GM21360 (cell line): ENCODE data around the gene ARV1.
"Not testable (repeated sequence)": the region's sequence is repeated elsewhere in the genome, so short reads cannot be mapped to it uniquely, and the experiment has no call there.

Source experiments
- ATAC-seq: cut with Tn5 transposase; IDR thresholded peaks from one replicate; pipeline ENCODE4 v1.9.1; 2021; ENCODE audit warnings: mild to moderate bottlenecking, moderate library complexity; ENCODE audit not compliant: unreplicated experiment

The ARV1 gene

DNA sequence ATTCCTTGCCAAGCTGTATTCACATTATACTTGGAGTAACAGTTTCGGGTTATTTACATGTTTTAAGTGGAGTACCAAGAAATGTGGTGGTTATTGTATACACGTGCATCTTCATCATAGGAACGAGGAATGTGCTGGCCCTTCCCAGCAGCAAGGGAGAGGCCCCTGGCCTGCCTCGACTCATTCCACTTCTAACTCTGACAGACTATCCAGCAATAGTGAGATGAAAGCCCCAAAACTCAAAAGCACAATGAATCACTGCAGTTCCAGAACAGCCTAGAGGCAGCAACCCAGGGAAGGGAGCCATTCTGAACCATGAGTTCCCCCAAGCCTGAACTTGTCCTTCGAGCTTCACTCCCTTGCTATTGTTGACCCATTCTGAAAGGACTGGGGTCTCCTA lies 38.1 kb downstream of the ARV1 start:
- ATAC-seq: no peak

- ATAC-seq: no peak
Observed at GRCh38 chr1:231019711-231020110, 40.8 kb downstream of the ARV1 start.

DNA sequence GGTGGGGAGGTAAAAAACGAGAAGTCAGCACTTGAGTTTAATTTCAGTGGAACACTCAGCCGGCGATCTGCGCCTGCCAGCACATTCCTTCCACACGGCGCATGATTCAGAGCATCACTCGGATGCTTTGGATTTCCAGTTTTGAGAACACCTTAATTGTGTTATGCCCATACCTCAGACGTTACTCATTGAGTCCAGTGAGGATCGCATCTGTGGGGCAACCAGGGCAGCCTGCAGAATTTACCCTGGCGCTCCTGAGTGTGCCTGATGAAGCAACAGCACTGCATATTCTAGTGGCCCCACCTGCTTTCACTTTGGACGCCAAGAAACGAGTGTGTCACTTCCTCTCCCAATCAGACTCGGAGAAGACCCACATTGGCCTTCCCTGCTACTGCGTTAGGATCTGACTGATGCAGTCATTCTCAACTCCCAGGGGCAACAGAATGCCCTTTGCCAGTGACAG lies 41.3 kb downstream of the ARV1 start:
- ATAC-seq: no peak

DNA sequence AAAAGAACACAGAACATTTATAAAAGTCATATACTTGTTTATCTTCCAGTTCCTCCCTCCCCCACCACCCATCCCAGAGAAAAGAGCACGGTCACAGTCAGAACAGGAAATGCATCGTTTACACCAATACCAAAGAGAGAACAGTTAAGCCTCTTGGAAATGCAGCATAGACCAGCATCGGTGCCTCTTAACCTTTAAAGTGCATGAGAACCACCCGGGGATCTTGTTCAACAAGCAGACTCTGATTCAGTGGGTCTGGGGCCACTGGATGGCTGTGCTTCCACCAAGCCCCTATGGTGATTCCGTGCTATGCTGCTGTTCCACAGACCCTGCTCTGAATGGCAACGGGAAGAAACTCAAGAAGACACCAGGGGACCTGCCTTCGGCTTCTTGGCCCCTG lies 41.9 kb downstream of the ARV1 start:
- no peak for ATAC-seq

DNA sequence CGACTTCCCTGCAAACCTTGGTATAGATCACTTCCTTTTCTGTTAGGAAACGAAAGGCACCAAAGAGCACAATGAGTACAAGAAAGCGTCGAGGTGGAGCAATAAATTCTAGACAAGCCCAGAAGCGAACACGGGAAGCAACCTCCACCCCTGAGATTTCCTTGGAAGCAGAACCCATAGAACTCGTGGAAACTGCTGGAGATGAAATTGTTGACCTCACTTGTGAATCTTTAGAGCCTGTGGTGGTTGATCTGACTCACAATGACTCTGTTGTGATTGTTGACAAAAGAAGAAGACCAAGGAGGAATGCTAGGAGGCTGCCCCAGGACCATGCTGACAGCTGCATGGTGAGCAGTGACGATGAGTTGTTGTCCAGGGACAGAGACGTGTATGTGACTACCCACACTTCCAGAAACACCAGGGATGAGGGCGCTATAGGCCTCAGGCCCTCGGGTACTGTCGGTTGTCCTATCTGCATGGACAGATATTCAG lies 42.7 kb downstream of the ARV1 start:
- ATAC-seq: no peak

DNA sequence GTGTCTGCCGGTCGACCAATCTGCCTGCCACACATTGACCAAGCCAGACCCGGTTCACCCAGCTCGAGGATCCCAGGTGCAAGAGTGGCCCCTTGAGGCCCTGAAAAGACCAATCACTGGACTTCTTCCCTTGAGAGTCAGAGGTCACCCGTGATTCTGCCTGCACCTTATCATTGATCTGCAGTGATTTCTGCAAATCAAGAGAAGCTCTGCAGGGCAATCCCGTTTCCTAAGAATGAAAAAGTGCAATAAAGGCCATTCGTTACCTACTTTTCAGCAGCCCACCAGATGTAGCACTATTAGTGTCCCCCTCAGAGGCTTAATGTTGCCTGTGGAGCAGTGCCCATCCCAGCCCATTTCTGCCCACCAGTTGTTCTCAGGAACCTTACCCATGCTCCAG lies 43.6 kb downstream of the ARV1 start:
- not testable (repeated sequence) for ATAC-seq

- no peak for ATAC-seq
Observed at GRCh38 chr1:231023150-231023549, 44.3 kb downstream of the ARV1 start.

GRCh38 chr1:231026576-231026975 lies 47.7 kb downstream of the ARV1 start:
- ATAC-seq: no peak

DNA sequence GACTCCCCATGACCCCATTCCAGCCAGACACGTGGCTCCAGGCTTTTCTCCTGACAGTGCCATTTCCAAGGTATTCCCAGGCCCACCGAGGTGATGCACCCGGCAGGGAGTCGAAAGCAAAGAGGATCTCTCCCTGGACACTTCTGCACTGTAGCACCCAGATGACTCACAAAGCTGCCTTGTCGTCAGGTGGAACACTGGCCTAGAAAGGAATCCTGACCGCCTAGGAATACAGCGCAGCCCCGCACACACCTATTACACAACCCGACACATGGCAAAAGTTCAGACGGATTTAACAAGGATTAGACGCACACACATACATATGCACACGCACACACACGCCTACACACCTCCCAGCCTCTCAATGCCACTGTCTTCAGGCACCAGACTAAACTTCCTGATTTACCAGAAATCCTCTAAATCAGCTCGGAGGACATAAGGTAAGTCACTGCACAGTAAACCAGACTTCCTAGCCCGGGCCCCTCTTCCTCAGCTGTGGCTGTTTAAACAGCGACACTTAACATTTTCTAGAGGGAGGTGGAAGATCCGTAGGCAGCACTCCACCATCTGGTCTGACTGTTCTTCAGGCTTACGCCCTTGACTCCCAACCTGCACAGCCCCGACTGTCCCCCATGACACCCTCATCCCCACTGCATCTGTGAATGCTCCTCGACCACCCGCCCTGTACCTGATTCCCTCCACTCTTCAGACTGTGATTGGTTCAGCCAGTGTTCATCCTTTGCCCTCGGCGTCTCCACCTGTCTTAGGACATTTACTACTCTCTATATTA lies 48.4 kb downstream of the ARV1 start:
- ATAC-seq: no peak

DNA sequence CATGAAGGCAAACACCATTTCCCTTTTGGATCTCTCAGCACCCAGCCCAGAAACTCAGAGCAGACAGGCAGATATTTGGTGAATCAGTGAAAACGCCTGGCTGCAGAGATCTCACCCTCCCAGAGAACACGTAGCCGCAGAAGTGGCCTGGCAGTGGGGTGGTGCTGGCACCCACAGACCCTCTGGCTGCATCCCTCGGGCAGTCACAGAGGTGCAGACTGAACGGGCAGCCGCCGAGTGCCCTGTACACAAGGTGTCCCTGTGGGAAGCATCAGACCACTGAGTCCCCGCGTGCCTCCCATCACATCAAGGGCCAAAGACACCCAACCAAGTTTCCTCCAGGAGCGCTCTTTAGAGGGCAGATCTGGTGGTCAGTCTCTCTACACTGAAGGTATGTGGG lies 49.1 kb downstream of the ARV1 start:
- ATAC-seq: no peak

DNA sequence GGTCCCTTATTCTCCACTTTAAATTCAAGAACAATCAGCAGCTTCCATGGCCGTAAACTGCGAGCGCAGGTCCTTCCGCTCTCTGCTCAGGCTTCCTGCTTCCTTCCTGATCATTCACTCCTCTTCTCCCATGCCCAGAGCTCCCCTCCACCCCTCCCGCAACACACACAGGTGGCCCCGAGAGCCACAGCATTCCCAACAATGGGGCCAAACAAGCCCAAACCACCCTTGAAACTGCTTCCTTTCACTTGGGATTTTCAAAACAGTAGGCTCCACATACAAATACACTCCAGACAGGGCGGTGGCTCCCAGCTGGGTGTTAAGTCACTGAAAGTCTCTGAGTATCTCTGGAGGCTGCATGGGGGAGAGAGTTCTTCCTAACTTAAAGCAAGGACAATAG lies 49.8 kb downstream of the ARV1 start:
- ATAC-seq: no peak

DNA sequence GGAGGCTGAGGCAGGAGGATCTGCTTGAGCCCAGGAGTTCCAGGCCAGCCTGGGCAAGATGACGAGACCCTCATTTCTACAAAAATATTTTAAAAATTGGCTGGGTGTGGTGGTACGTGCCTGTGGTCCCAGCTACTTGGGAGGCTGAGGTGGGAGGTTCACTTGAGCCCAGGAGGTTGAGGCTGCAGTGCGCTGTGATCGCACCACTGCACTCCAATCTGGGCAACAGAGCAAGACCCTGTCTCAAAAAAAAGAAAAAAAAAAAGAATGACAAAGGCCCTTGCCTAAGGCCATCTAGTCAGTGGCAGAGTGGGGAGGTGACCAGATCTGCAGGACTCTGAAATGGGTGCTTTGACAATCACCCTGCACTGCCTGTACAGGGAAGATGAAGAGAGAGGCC lies 50.4 kb downstream of the ARV1 start:
- ATAC-seq: not testable (repeated sequence)

GRCh38 chr1:231029841-231030240 lies 50.9 kb downstream of the ARV1 start:
- ATAC-seq: no peak

DNA sequence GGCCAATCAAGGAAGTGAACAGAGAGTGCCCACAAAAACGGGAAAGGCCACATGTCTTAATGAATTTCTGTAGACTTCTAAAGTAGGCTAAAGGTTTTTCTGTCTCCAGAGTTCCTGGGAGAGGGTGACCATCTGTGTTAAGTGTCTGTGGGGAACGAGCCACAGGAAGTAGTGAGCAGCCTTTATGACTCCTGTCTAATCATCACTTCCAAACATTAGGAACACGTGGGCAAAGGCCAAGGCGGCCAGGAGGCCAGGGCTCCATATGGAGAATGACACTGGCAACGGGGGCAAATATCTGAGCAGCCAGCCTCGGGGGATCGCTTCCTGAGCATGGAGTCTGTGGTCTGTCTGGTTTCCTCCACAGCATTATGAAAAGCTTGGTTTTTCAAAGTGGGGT lies 54.1 kb downstream of the ARV1 start:
- no peak for ATAC-seq

- no peak for ATAC-seq
Observed at GRCh38 chr1:231035799-231036198, 56.9 kb downstream of the ARV1 start.

DNA sequence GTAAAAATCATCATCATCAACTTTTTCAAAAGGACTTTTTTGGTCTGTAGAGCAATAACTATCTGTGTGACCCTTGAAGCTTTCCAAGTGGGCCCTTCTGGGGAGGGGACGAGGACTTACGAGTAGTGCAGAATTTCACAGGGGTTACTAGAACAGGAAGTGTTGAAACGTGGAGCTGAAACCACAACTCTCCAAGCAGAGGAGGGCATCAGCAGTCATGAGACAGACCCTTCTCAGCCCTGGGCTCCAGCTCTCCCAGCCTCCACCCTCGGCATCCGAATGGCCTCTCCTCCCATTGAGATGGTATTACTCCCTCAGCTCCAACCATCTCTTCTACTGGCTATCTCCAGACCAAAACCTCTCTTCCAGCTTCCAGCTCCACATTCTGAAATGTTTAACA lies 57.5 kb downstream of the ARV1 start:
- ATAC-seq: no peak

DNA sequence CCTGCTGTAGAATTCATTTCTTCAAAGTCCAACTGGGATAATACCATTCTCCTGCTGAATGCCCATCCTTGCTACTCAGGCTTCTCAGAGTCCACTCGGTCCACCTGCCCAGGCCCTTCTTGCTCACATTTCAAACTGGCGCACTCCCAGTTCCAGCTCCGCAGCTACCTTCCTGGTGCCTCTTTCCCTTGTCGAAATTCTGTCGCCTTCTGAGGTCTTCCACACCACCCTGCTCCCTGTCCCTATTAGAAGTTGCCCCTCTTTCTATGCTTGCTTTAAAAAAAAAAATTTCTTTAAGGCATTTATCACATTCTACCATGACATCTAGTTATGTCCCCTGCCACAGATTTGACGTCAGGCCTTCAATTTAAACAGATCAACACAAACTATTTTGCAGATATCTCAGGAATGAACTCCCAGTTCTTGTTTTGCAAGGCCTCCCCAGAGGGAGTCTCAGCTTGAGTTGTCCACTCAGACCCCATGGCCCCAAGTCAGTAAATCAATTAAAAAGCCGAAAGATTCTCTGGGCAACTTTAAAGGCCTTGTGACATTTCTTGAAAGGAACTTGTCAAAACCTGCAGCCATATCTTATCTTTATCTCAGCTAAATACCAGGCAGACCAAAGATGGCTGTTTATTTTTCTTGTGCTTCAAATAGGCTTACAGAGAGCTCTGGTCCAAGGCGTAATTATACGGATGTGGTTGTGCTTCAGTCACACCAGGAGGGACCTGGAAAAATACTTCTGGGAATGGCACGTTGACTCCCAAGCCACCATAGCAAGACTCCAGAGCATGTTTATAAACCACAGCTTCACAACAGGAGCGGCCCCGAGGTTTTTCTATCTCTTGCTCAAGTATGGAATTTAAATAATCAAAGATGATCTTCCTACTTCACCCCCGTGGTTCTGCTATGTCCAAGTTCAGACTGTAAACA lies 59.0 kb downstream of the ARV1 start:
- ATAC-seq: no peak

DNA sequence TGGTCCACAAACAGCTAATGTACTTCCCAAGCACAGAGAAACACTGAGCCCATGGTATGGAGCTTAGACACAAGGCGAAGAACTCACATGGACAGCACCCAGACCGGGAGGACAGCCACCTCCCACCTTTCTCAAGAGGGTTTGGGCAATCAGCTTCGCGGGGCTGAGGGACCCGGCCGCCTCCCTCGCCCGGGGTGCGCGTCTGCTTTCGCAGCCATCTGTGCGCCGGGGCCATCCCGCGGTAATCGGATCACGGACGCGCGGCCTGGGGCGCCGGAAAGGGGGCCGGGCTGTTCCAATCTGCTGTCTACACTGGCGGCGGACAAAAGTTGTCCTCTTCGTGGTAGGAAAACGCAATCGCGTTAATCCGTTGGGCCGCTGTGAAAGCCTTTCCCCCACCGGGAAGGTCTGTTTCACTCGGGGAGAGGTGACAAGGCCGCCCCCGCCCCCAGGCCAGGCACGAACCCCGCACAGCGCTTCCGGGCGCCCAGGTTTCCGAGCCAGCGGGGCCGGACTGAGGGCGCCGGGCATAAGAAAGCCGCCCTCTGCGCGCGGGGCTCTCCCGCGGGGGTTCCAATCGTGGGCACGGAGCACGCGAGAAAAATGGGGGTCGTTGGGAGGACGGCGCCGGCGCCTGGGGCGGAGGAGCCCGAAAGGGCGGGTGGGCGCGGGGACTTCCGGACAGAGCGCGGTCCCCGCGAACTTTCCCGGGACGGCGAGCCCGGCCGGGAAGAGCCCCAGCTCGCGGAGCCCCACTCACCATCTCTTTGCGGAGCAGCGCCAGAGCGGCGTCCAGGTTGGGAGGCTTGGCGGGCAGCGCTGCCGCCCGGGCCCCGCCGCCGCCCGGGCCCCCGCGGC lies 60.5 kb downstream of the ARV1 start:
- ATAC-seq: peak; percentile 40

- peak; percentile 57 for ATAC-seq
Observed at GRCh38 chr1:231040019-231040799, 61.3 kb downstream of the ARV1 start, which contains the start of gene FAM89A. Gene FAM89A, minus strand, starts transcription at chr1:231040254. Its CDS starts 43 bp downstream, at chr1:231040211.
